ENCODE results near the gene KIFC1. TPM values are rescaled to one million over a fixed set of nuclear protein-coding genes. Genes with fewer than 3 reads are reported as not detected.

The KIFC1 gene
- polyA plus RNA-seq, 3 donors = 0.55 to 0.56 (median 0.56) TPM

- no peak overlapping the region for H3K27ac ChIP-seq (ENCODE audit: low read depth, low read length)
- WGBS, 3 donors = 1 to 4% (median 3%) methylated on average over 12 of the region's 12 CpGs
Observed at GRCh38 chr6:33453393-33454008, 61.9 kb downstream of the KIFC1 start.

- no peak within 1 kb of the TSS for H3K27ac ChIP-seq (ENCODE audit: low read depth, low read length)
- WGBS, 3 donors = 0 to 1% (median 1%) methylated on average over 60 to 65 of the region's 65 CpGs
Observed at GRCh38 chr6:33454009-33454946, 62.7 kb downstream of the KIFC1 start, which contains the start of gene ZBTB9. TSS of gene ZBTB9 (plus strand) at chr6:33454576. CDS start at chr6:33455101, 525 bp downstream.

- H3K27ac ChIP-seq (ENCODE audit: low read depth, low read length) = no peak overlapping the region
- WGBS, 3 donors = 39 to 54% (median 50%) methylated on average over 16 of the region's 16 CpGs
Observed at GRCh38 chr6:33455051-33455450, 63.4 kb downstream of the KIFC1 start.

GRCh38 chr6:33456156-33456555 is 64.5 kb downstream of the KIFC1 start:
- no peak overlapping the region for H3K27ac ChIP-seq (ENCODE audit: low read depth, low read length)
- WGBS, 3 donors = 97 to 99% (median 98%) methylated on average over 12 of the region's 12 CpGs

- H3K27ac ChIP-seq (ENCODE audit: low read depth, low read length) = no peak overlapping the region
- 55 to 73% (median 70%) methylated on average over 3 of the region's 3 CpGs for WGBS, 3 donors
Observed at GRCh38 chr6:33458676-33459075, 67.1 kb downstream of the KIFC1 start.

- 93 to 97% (median 94%) methylated on average over 2 of the region's 2 CpGs for WGBS, 3 donors
Observed at GRCh38 chr6:33459226-33459625, 67.6 kb downstream of the KIFC1 start.

More at GRCh38 chr6:33459226-33459625, 67.6 kb downstream of the KIFC1 start:
- H3K27ac ChIP-seq (ENCODE audit: low read depth, low read length) = no peak overlapping the region

Other genes with a start within 250 kb of the KIFC1 start
- 1 to 10 TPM in 1 of 3 donors, under 1 TPM in 2; 0.28 to 2.6 (median 0.88) TPM for gene COL11A2, start 199.4 kb upstream of the KIFC1 start, polyA plus RNA-seq
- 10 to 100 TPM; 22.7 to 31.3 (median 29.6) TPM for gene RXRB, start 191.2 kb upstream of the KIFC1 start, polyA plus RNA-seq
- 100 to 1,000 TPM in 1 of 3 donors, 10 to 100 TPM in 2; 51.4 to 112 (median 72.1) TPM for gene SLC39A7, start 191.0 kb upstream of the KIFC1 start, polyA plus RNA-seq
- 10 to 100 TPM in 2 of 3 donors, 1 to 10 TPM in 1; 5.7 to 51.7 (median 14.4) TPM for gene HSD17B8, start 187.2 kb upstream of the KIFC1 start, polyA plus RNA-seq
- 10 to 100 TPM; 23.7 to 42.5 (median 40.5) TPM for gene RING1, start 183.3 kb upstream of the KIFC1 start, polyA plus RNA-seq
- gene VPS52, start 119.9 kb upstream of the KIFC1 start, polyA plus RNA-seq = 10 to 100 TPM; 34.7 to 40.3 (median 36.9) TPM
- 1,000 to 10,000 TPM; 3,971 to 5,636 (median 5,545) TPM for gene RPS18, start 119.7 kb upstream of the KIFC1 start, polyA plus RNA-seq
- gene B3GALT4, start 114.7 kb upstream of the KIFC1 start, polyA plus RNA-seq = 1 to 10 TPM; 4.0 to 9.3 (median 8.5) TPM
- gene WDR46, start 102.6 kb upstream of the KIFC1 start, polyA plus RNA-seq = 10 to 100 TPM; 27.5 to 47.4 (median 42.7) TPM
- 100 to 1,000 TPM in 1 of 3 donors, 10 to 100 TPM in 2; 47.0 to 131 (median 77.7) TPM for gene PFDN6, start 102.2 kb upstream of the KIFC1 start, polyA plus RNA-seq
- 10 to 100 TPM; 33.1 to 64.3 (median 49.0) TPM for gene RGL2, start 92.9 kb upstream of the KIFC1 start, polyA plus RNA-seq
- 10 to 100 TPM; 14.2 to 29.9 (median 26.3) TPM for gene TAPBP, start 77.7 kb upstream of the KIFC1 start, polyA plus RNA-seq
- 10 to 100 TPM in 2 of 3 donors, 1 to 10 TPM in 1; 8.9 to 13.5 (median 13.4) TPM for gene ZBTB22, start 74.1 kb upstream of the KIFC1 start, polyA plus RNA-seq
- gene DAXX, start 68.9 kb upstream of the KIFC1 start, polyA plus RNA-seq = 10 to 100 TPM; 19.6 to 35.4 (median 34.0) TPM
- 100 to 1,000 TPM in 1 of 3 donors, 10 to 100 TPM in 2; 52.3 to 106 (median 73.9) TPM for gene PHF1, start 19.2 kb downstream of the KIFC1 start, polyA plus RNA-seq
- 100 to 1,000 TPM; 123 to 153 (median 148) TPM for gene CUTA, start 26.3 kb downstream of the KIFC1 start, polyA plus RNA-seq
- gene SYNGAP1, start 28.2 kb downstream of the KIFC1 start, polyA plus RNA-seq = 10 to 100 TPM in 1 of 3 donors, 1 to 10 TPM in 2; 4.2 to 16.1 (median 7.2) TPM
- 1 to 10 TPM in 2 of 3 donors, under 1 TPM in 1; 0.79 to 3.1 (median 1.8) TPM for gene ZBTB9, start 62.8 kb downstream of the KIFC1 start, polyA plus RNA-seq
- gene BAK1, start 188.5 kb downstream of the KIFC1 start, polyA plus RNA-seq = 10 to 100 TPM; 11.5 to 12.6 (median 12.0) TPM
- 10 to 100 TPM in 2 of 3 donors, 1 to 10 TPM in 1; 9.3 to 13.8 (median 13.5) TPM for gene ITPR3, start 229.5 kb downstream of the KIFC1 start, polyA plus RNA-seq

All from adipose tissue (tissue), 3 donors.